ENCODE data around the gene TSSC4.

The TSSC4 gene

GRCh38 chr11:2402106-2402505 is 1.6 kb downstream of the TSSC4 start:
- DNase-seq, result no peak

DNA sequence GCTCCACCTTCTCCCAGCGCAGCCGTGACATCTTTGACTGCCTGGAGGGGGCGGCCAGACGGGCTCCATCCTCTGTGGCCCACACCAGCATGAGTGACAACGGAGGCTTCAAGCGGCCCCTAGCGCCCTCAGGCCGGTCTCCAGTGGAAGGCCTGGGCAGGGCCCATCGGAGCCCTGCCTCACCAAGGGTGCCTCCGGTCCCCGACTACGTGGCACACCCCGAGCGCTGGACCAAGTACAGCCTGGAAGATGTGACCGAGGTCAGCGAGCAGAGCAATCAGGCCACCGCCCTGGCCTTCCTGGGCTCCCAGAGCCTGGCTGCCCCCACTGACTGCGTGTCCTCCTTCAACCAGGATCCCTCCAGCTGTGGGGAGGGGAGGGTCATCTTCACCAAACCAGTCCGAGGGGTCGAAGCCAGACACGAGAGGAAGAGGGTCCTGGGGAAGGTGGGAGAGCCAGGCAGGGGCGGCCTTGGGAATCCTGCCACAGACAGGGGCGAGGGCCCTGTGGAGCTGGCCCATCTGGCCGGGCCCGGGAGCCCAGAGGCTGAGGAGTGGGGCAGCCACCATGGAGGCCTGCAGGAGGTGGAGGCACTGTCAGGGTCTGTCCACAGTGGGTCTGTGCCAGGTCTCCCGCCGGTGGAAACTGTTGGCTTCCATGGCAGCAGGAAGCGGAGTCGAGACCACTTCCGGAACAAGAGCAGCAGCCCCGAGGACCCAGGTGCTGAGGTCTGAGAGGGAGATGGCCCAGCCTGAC is 2.5 kb downstream of the TSSC4 start:
- no peak for DNase-seq

- DNase-seq, result no peak
Observed at GRCh38 chr11:2404735-2405196, 4.2 kb downstream of the TSSC4 start.

DNA sequence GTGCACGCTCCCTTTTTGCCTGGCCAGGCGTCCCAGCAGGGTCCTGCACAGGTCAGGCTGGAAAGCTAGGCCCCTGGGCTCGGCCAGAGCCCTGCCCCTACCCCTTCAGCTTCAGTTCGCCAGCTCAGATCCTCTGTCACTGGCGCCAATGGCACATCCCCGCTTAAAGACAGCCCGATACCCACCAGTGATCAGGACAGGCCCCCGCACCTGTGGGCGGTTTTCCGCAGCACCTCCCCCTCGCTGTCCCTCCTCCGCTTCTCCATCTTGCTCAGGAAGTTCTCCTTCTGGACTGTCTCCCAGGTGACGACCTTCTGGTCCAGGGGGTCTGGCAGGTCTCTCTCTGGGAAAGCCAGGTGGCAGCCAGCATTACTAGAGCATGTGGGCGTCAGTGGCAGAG is 5.9 kb downstream of the TSSC4 start:
- DNase-seq, result no peak

- no peak for DNase-seq
Observed at GRCh38 chr11:2406878-2407410, 6.4 kb downstream of the TSSC4 start.

DNA sequence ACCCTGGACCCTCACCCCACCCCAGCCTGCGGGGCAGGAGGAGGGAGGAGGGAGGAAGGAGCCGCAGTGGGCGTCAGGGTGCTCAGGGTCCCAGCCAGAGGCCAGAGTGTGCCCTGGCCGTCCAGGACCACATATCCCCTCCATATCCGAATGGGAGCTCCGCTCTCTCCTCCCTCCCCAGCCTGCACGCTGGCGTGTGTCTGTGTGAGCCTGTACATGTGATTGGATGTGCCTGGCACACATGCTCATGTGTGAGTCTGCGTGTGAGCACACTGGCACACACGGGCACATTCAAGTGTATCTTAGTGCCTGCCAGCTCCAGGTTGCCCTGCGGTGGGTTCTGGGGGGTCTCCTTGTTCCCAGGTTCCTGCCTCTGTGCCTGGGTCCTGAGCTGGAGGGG is 8.1 kb downstream of the TSSC4 start:
- DNase-seq, result no peak

DNA sequence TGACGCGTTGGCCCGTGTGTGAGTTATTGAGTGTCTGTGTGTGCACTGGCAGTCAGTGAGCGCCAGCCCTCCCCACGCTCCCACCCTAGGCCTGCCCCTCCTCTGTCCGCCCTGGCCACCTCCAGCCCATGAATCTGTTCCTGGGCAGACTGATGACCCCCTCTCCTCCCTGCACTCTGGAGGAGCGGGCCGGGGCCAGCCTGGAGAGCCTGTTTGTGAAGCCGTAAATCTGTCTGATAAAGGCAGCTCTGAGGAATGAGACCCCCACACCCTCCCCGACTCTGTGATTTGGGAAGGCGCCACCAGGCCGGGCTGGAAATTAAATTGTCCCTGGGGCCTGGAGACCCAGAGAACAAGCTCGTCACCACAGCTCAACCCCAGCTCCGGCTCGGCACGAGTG is 8.6 kb downstream of the TSSC4 start:
- no peak for DNase-seq

- no peak for DNase-seq
Observed at GRCh38 chr11:2409611-2410468, 9.3 kb downstream of the TSSC4 start.

DNA sequence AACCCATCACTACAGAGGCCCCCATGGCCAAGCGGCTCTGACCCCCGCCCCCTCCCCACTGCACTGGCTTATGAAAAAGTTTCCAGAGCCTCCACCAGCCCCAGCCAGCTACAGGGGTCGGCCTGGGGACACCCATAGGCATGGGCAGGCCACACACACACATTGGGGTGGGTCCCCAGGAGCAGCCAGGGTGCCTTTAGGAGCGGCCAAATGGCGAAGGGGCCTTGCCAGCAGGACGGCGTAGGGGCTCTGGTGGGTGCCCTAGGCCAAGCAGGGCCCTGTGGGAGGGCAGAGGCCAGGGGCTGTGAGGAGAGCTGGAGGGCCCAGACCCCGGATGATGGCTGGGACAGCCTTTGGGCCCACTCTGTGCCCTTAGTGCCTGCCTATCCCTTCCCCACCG is 10.1 kb downstream of the TSSC4 start:
- no peak for DNase-seq

- no peak for DNase-seq
Observed at GRCh38 chr11:2411446-2412305, 11.1 kb downstream of the TSSC4 start.

DNA sequence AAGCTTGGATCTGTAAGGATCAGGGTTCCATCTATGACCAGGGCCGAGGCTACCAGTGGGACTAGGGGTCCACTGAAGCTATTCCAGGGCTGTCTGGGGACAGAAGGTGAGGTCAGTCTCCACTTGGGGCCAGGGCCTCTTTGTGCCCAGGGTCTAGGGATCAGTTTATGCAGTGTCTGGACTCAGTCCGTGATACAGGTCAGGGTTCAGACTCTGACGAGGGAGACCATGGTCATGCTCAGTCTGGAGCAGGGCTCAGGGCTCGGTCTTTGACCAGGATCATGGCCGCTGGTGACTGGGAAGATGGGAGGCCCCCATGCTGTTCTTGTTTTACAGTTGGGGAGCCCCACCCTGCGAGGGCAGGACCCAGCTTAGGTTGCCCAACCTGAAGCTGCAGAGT is 11.8 kb downstream of the TSSC4 start:
- DNase-seq, result no peak

- no peak for DNase-seq
Observed at GRCh38 chr11:2413742-2414579, 13.4 kb downstream of the TSSC4 start.

DNA sequence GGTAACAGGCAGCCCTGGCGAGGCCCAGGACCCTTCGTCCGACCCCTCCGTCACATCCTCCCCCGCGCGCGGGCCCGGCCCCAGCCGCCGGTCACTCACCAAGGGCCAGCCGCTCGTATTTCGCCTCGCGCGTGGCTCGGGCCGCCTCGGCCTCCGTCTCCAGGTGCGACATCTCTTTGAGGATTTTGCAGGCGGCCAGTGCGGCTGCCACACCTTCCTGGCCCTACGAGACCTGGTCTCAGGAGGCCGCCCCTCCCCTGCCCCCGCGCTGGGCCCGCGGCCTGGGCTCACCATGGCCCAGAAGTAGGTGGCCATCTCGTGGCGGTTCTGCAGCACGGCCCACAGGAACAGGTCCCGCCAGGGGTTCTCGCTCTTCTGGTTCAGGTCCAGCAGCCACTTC is 14.1 kb downstream of the TSSC4 start:
- no peak for DNase-seq

- no peak for DNase-seq
Observed at GRCh38 chr11:2415171-2415570, 14.6 kb downstream of the TSSC4 start.

DNA sequence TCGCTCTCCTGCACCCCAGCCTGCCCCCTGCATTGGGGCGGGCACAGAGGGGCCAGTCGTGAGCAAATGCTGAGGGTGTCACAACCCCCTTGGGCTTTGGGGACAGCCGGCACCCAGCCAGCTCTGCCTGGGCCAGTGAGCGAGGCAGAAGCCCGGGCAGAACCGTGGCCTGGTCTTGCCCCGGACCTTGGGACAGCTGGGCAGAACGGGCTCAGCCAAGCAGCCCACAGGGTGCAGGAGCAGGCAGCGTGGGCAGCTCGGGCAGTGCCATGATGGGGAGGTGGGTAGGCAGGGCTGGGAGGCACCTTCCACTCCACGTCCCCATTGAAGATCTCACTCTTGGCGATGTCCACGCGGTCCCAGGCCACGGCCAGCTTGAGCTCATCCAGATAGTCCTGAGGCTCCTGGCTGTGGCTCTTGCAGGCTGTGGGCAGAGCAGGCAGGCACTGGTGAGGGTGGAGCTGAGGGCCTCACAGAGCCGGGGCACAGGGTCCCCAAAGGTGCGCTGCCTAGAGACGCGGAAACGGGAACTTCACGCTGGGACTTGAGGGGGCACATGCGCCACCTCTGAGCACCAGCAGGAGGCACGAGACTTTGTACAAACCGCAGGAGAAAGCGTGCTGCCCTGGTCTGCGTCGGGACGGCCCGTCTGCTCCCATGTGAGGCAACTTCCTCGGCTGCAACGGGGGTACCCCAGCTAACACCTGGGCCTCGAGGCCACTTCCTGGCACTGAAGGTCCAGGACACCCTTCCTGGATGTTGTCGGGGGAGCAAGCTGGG is 15.2 kb downstream of the TSSC4 start:
- no peak for DNase-seq

- no peak for DNase-seq
Observed at GRCh38 chr11:2416765-2417164, 16.2 kb downstream of the TSSC4 start.

- no peak for DNase-seq
Observed at GRCh38 chr11:2417856-2418692, 17.5 kb downstream of the TSSC4 start.

DNA sequence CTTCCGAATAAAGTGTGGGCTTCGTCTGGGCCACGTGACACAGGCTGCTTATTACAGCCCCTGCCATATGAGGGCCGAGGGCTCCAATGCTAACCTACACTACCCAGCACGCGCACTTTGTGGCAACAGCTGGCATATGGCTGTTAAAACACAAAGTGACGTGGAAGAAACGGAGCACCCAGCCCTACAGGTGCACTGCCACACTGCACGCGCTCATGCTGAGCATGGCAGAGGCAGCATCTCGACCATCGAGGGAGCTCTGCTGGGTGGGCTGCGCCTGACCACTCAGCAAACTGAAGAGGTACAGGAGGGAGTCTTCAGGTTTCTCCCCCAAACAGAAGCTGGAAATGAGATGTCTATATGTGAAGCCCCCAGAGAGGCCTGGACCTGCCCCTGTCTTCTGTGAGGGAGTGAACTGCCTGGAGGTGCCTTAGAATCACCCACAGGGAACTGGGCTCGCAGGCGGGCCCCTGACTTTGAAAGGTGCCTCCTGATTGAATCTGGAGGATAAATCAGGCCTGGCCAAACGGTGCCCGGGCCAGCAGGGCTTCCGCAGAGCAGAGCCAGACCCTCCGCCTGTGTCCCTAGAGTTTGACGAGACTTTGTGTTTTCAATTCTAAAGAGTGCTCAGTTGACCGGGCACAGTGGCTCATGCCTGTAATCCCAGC is 18.3 kb downstream of the TSSC4 start:
- DNase-seq, result no peak

- DNase-seq, result peak; percentile 63
Observed at GRCh38 chr11:2419638-2420501, 19.3 kb downstream of the TSSC4 start.

Measured in NCI-H1092 (cell line).